Endothelial cell of umbilical vein (primary cell): Measurements from ENCODE around the gene PFAS. TPM values are rescaled to one million over a fixed set of nuclear protein-coding genes. Genes with fewer than 3 reads are reported as not detected.

Experiments used
- BruUV-seq: library from RNA; stranded (reverse); fragments of 400-500 nt; replicated peaks from 2 replicates; lab custom pipeline; 2021; lab: Mats Ljungman, UMichigan
- CTCF ChIA-PET: fragments of 300-600, 350-600 bp; sonication (Branson Sonifier 250); formaldehyde crosslinking; loops from one replicate; lab custom pipeline; 2021; ENCODE audit warnings: antibody characterized with exemption, inconsistent platforms; lab: Charles Lee
- POLR2A ChIA-PET: fragments of 300-600, 350-600 bp; sonication (Branson Sonifier 250); formaldehyde crosslinking; loops from one replicate; lab custom pipeline; 2021; ENCODE audit warnings: antibody characterized with exemption, inconsistent platforms; lab: Charles Lee
- DNase-seq: peaks from one replicate; pipeline ENCODE4 v3.0.0-alpha.2; 2011; ENCODE audit warnings: low read depth, low spot score
- FAIRE-seq: peaks from 2 replicates; lab custom pipeline; 2011; peaks lifted over from hg19 to GRCh38; lab: Jason Lieb, UNC
- H2AFZ ChIP-seq: 2 replicates; pipeline ENCODE4 v1.6.0; 2012; ENCODE audit warnings: low read depth, low read length, control low read depth, inconsistent platforms
- H3K27ac ChIP-seq: 2 replicates; pipeline ENCODE4 v1.5.1; 2011; ENCODE audit warnings: low read depth, mild to moderate bottlenecking, control low read depth, low read length, moderate library complexity; ENCODE audit not compliant: insufficient read depth
- H3K27me3 ChIP-seq, 2 experiments: 2 replicates each; pipeline versions ENCODE4 v1.6.0 to v1.6.1; 2011; ENCODE audit warnings: low read length in 2 of 2, mixed read lengths in 1 of 2; ENCODE audit not compliant: control insufficient read depth in 2 of 2, insufficient read depth in 2 of 2
- H3K36me3 ChIP-seq, 2 experiments: 2 replicates in 1 of 2; 3 replicates in 1 of 2; pipeline ENCODE4 v1.5.1; 2011; ENCODE audit warnings: low read length in 2 of 2, mild to moderate bottlenecking in 1 of 2, moderate library complexity in 1 of 2; ENCODE audit not compliant: control insufficient read depth in 2 of 2, insufficient read depth in 2 of 2; ENCODE audit errors: extremely low read depth in 1 of 2
- H3K4me1 ChIP-seq: 3 replicates; pipeline ENCODE4 v1.5.1; 2011; ENCODE audit warnings: mild to moderate bottlenecking, low read length; ENCODE audit not compliant: control insufficient read depth, insufficient read depth; ENCODE audit errors: extremely low read depth
- H3K4me2 ChIP-seq: 2 replicates; pipeline ENCODE4 v1.6.1; 2011; ENCODE audit warnings: low read length, control low read depth, mixed read lengths; ENCODE audit not compliant: insufficient read depth
- H3K4me3 ChIP-seq, 3 experiments: fragments of 200-600 bp in 1 of 3; sonication (generic), shearing (Covaris generic) in 1 of 3; replicated peaks in 1 of 3; 2 replicates each; pipeline ENCODE4 v1.5.1; 2011 to 2016; ENCODE audit warnings: control low read depth in 3 of 3, low read length in 3 of 3, mild to moderate bottlenecking in 2 of 3, inconsistent platforms in 1 of 3, low read depth in 1 of 3, moderate library complexity in 1 of 3; ENCODE audit not compliant: insufficient read depth in 1 of 3
- H3K79me2 ChIP-seq: 2 replicates; pipeline ENCODE4 v1.6.0; 2012; ENCODE audit warnings: low read length, inconsistent platforms; ENCODE audit not compliant: control insufficient read depth, insufficient read depth
- H3K9ac ChIP-seq: replicated peaks from 2 replicates; pipeline ENCODE3; 2011; ENCODE audit warnings: low read length, control low read depth; ENCODE audit not compliant: insufficient read depth; ENCODE audit errors: extremely low read depth
- H3K9me1 ChIP-seq: replicated peaks from 3 replicates; pipeline ENCODE4 v1.6.0; 2011; ENCODE audit warnings: mild to moderate bottlenecking, low read length; ENCODE audit not compliant: control insufficient read depth, insufficient read depth; ENCODE audit errors: extremely low read depth
- H3K9me3 ChIP-seq: replicated peaks from 2 replicates; pipeline ENCODE4 v1.5.1; 2012; ENCODE audit warnings: low read length, inconsistent platforms; ENCODE audit not compliant: control insufficient read depth, insufficient read depth
- H4K20me1 ChIP-seq: replicated peaks from 2 replicates; pipeline ENCODE3; 2011; ENCODE audit warnings: mild to moderate bottlenecking, low read length; ENCODE audit not compliant: control insufficient read depth, insufficient read depth; ENCODE audit errors: extremely low read depth
- CTCF ChIP-seq, 2 donors: IDR thresholded peaks; 1 replicate in 1 of 2; 2 replicates in 1 of 2; pipeline ENCODE4 v1.5.1; 2011; ENCODE audit warnings: low read length in 2 of 2, mild to moderate bottlenecking in 2 of 2, moderate library complexity in 2 of 2, control low read depth in 1 of 2, inconsistent platforms in 1 of 2, low read depth in 1 of 2; ENCODE audit not compliant: insufficient read depth in 1 of 2; ENCODE audit errors: extremely low read depth in 1 of 2
- EZH2 ChIP-seq: IDR thresholded peaks from 2 replicates; pipeline ENCODE4 v1.6.1; 2012; ENCODE audit warnings: borderline replicate concordance, low read depth, mild to moderate bottlenecking, moderate library complexity, low read length, inconsistent platforms; ENCODE audit not compliant: severe bottlenecking
- FOS ChIP-seq: IDR thresholded peaks from 2 replicates; pipeline ENCODE4 v1.6.1; 2011; ENCODE audit warnings: mild to moderate bottlenecking, low read length, moderate library complexity, borderline replicate concordance; ENCODE audit not compliant: insufficient read depth
- GATA2 ChIP-seq: IDR thresholded peaks from 2 replicates; pipeline ENCODE4 v1.7.0; 2011; ENCODE audit warnings: low read depth, mild to moderate bottlenecking, moderate library complexity, mixed read lengths, low read length; ENCODE audit not compliant: insufficient read length, insufficient read depth
- JUN ChIP-seq: IDR thresholded peaks from 2 replicates; pipeline ENCODE4 v1.6.1; 2011; ENCODE audit warnings: borderline replicate concordance, low read depth; ENCODE audit not compliant: insufficient read length, insufficient read depth
- MAX ChIP-seq: IDR thresholded peaks from 2 replicates; pipeline ENCODE4 v1.6.1; 2011; ENCODE audit not compliant: insufficient read depth, insufficient read length
- MYC ChIP-seq: IDR thresholded peaks from one replicate; pipeline ENCODE4 v1.6.1; 2011; ENCODE audit warnings: mild to moderate bottlenecking, low read depth, low read length
- POLR2A ChIP-seq: IDR thresholded peaks from 2 replicates; pipeline ENCODE4 v1.6.1; 2012; ENCODE audit warnings: low read depth, mild to moderate bottlenecking, control low read depth, low read length
- POLR2AphosphoS5 ChIP-seq: IDR thresholded peaks from 2 replicates; pipeline ENCODE4 v1.6.1; 2012; ENCODE audit warnings: low read depth, mild to moderate bottlenecking, control low read depth, low read length, moderate library complexity; ENCODE audit not compliant: insufficient read depth
- dilution Hi-C: fragments of 300-500 bp; cut with MboI; formaldehyde crosslinking; loops from one replicate; pipeline ENCODE4 v1.15.0; 2019; ENCODE audit warnings: low sequenced_read_pairs; ENCODE audit not compliant: extremely low pct_ligation_motif_present
- intact Hi-C: fragments of 100-400 bp; cut with micrococcal nuclease; formaldehyde crosslinking; loops from one replicate; pipeline ENCODE4 v1.10.0; 2022
- polyA plus RNA-seq, 4 experiments: library from polyadenylated mRNA; depleted of rRNA in 3 of 4; stranded (reverse) in 3 of 4; unstranded in 1 of 4; fragments of >200 nt; gene quantifications; 2 replicates each; pipeline versions ENCODE4 v1.2.1 to v1.2.3, GENCODE V29; 2011 to 2012; ENCODE audit warnings: missing spikeins in 1 of 4
- total RNA-seq: library from RNA; stranded (reverse); gene quantifications from 2 replicates; pipeline ENCODE4 v1.2.3, GENCODE V29; 2021

The PFAS gene
- total and polyA plus RNA-seq, 2 donors (not counting 3 experiments of a cell fraction or from before 2014, with no cell fraction given): 34.1 to 108 TPM

GRCh38 chr17:8272421-8272820 lies 23.3 kb downstream of the PFAS start:
- TF ChIP-seq POLR2AphosphoS5 (no peak), EZH2 (no peak), MYC (no peak), POLR2A (no peak), FOS (no peak), JUN (no peak), CTCF (IDR thresholded peaks at IDR 0.05; ENCODE audit: extremely low read depth in 1 of 2, insufficient read depth in 1 of 2, low read depth in 1 of 2, low read length in 2 of 2) (no peak), MAX (no peak), GATA2 (no peak)
- no peak overlapping the region for H3K4me2 ChIP-seq
- BruUV-seq: no TSS peak
- H3K36me3 ChIP-seq: peaks cover 0 to 4% of the 10 kb centered on the region in 2 experiments
- no peak for DNase-seq
- dilution Hi-C loops: no loop called here
- H2AFZ ChIP-seq: no peak overlapping the region
- intact Hi-C loops: no loop called here
- H3K4me1 ChIP-seq: no peaks in the 10 kb centered on the region
- no peak overlapping the region for H3K4me3 ChIP-seq
- H3K79me2 ChIP-seq: no peaks in the 10 kb centered on the region
- H4K20me1 ChIP-seq: no peaks in the 10 kb centered on the region
- H3K9ac ChIP-seq: no peak overlapping the region
- no peaks in the 10 kb centered on the region for H3K9me3 ChIP-seq
- CTCF ChIA-PET: no interaction called here
- POLR2A ChIA-PET: no interaction called here
- no peak for FAIRE-seq
- H3K27me3 ChIP-seq: no peaks in the 10 kb centered on the region
- no peaks in the 10 kb centered on the region for H3K9me1 ChIP-seq
- H3K27ac ChIP-seq: no peak overlapping the region
